22Rv1 (cell line): ENCODE results near the gene DCBLD2.

ENCODE experiments used
- ZFX ChIP-seq: fragments of 450-650 bp; IDR thresholded peaks from 2 replicates; pipeline ENCODE4 v1.6.1; 2017; ENCODE audit warnings: antibody characterized with exemption, borderline replicate concordance
- TF ChIP-seq, protein P1 (sequence below): fragments of 450-650 bp; IDR thresholded peaks from 2 replicates; pipeline ENCODE4 v1.5.1; 2017; ENCODE audit warnings: mild to moderate bottlenecking

DNA sequence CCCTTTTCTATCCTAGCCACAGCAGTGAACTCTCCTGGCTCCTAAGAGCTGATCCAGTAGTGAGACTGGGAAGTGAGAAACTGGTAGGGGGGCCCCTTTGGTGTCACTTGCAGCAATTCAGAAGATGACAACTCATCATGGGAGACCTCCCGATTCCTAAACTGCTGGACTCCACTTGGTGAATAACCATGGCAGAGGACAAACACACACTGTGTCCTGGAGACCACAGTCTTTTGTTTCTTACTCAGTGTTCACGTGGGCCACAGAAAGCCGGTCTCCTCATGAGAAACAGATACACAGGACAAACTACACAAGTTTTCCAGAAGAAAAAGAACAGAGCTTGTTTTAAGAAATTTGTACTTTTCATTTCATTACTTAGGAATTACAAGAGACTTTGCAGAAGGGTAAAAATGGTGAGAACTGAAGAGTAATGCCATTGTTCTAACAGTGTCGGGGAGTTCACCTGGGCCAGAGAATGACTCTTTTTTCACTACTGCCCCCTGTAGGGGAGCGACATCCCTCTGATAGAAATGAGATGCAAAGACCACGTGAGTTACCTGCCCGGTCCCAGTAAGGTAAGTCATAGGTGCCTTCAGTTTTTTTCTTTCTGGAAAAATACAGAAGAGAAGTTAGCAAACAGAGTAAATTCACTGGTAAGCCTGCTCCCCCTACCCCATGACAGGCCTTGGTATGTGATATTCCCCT is 100.3 kb downstream of the DCBLD2 start:
- TF ChIP-seq, protein P1, sequence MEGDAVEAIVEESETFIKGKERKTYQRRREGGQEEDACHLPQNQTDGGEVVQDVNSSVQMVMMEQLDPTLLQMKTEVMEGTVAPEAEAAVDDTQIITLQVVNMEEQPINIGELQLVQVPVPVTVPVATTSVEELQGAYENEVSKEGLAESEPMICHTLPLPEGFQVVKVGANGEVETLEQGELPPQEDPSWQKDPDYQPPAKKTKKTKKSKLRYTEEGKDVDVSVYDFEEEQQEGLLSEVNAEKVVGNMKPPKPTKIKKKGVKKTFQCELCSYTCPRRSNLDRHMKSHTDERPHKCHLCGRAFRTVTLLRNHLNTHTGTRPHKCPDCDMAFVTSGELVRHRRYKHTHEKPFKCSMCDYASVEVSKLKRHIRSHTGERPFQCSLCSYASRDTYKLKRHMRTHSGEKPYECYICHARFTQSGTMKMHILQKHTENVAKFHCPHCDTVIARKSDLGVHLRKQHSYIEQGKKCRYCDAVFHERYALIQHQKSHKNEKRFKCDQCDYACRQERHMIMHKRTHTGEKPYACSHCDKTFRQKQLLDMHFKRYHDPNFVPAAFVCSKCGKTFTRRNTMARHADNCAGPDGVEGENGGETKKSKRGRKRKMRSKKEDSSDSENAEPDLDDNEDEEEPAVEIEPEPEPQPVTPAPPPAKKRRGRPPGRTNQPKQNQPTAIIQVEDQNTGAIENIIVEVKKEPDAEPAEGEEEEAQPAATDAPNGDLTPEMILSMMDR, result peak; percentile 15; the same call in 1 of the 2 replicates
- no peak for TF ChIP-seq ZFX
